HG03060 (cell line): ENCODE measurements around the gene GBA2.

Experiments used
- ATAC-seq: cut with Tn5 transposase; IDR thresholded peaks from one replicate; pipeline ENCODE4 v1.9.1; 2021; ENCODE audit warnings: low read depth, moderate number of reproducible peaks; ENCODE audit not compliant: unreplicated experiment

GBA2 gene

GRCh38 chr9:35718721-35719511 is 30.1 kb downstream of the GBA2 start:
- ATAC-seq = no peak

DNA sequence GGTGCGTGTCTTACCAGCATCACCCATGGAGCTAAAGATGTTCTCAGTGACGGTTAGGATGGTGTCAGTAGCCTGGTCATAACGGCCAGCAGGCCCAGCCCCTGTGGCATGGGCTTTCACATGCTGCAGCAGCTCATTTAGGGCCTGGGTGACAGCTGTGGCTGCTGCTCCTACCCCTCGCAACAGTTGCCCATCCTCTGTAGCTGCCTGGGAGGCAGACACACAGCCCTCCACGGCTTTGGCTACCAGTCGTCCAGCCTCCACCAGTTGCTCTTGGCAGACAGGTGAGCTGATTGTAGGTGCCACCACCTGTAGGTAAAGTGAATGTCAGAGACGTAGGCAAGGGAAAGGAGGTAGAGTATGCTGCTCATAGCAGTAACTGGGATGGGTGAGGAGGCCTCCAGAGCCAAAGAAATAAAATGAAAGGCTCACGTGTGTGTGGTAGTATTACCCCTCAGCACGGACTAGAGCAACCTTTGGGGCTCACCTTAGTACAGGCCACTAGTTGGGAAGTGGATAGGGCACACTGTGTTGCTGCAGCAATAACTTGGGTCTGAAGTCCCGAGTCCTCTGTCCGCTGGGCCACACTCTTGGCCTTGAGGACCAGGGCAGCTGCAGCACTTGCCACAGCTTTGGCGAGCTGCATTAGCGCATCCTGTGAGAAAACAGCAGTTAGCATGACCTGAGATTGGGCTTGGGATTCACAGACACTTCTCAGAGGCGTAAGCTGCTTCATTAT is 31.7 kb downstream of the GBA2 start:
- ATAC-seq = no peak

- ATAC-seq = no peak
Observed at GRCh38 chr9:35716230-35716629, 32.8 kb downstream of the GBA2 start.

DNA sequence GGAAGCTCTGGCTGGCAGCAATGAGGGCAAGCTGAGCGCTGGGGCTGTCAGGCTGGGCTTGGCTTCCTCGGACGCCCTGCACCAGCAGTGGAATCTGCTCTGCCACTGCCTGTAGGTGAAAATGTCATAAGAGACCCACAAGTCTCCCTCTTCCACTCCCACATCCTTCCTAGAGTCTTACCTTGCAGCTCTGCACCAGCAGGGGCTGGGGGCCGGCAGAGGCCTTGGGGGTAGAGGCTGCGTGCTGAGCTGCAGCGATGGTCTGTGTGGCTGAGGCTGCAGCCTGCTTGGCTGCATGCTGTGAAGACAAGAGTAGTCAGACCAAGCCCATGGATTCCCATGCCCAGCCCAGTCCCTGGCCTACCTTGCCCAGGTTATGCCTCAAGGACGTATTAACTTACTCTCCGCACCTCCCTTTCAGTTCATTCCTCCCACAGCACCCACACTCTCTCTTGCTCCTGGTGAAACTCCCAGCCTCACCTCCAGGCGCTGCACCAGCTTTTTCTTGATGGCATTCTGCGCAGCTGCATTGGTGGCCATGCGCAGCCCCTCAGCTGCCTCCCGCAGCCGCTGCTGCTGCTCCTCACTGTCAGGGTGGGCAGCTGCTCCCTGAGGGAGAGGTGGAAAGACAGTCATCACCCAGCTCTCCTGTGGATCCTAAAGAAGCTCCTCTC is 34.3 kb downstream of the GBA2 start:
- no peak for ATAC-seq

DNA sequence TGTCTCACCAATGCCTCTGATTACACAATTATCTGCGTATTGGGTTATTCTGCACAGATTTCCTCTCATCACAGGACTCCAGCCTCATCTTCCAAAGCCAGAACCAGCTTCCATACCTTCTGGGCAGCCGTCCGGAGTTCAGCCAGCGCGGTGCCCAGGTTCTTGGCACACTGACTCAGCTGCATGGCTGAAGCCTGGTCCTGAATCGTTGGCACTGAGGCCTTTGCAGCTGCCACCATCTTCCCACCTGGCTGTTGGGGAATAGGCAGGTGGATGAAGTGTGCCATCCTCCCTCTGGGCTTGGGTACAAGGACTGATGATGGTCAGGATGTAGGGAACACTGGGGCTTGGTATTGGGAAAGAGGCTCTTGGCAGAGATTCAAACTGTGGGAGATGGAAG is 34.9 kb downstream of the GBA2 start:
- ATAC-seq = no peak

DNA sequence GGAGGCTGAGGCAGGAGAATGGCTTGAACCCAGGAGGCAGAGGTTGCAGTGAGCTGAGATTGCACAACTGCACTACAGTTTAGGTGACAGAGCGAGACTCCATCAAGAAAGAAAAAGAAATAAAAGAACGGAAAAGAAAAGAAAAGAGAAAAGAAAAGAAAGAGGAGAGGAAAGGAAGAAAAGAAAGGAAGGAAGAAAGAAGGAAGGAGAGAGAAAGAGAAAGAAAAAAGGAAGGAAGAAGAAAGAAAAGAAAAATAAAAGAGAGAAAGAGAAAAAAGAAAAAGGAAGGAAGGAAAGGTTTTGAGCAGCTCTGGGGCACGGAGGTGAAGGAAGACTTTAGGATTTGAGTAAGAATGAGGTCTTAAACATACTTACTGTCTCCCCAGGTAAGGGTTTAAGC is 35.5 kb downstream of the GBA2 start:
- no peak for ATAC-seq

DNA sequence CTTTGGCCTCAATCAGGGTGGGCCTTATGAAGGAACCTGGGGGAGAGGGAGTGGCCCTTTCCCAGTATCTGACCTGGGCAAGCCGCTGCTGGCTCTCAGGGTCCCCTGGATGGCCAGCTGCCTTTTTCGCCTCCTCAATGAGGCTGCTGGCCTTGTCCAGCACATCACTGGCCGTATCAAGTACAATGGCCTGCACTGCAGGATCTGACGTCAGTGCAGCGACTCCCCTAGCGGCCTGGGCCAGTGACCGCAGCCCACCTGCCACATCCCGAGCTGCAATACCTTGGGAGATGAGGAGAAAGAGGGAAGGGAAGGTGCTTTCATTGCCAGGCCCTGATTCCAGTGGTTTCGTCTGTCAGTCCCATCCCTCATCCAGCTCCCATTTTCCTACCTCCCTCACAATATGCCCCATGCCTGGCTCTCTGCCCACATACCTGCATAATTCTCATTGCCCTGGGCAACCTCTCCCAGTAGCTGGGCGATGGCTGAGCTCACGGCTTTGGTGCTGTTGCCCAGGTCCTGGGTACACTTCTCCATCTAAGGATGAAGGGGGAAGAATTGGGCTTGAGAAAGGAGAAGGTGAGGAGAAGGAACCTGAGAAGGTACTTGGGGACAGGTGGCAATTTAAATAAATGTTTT is 36.1 kb downstream of the GBA2 start:
- no peak for ATAC-seq

- no peak for ATAC-seq
Observed at GRCh38 chr9:35711501-35712428, 37.3 kb downstream of the GBA2 start.

DNA sequence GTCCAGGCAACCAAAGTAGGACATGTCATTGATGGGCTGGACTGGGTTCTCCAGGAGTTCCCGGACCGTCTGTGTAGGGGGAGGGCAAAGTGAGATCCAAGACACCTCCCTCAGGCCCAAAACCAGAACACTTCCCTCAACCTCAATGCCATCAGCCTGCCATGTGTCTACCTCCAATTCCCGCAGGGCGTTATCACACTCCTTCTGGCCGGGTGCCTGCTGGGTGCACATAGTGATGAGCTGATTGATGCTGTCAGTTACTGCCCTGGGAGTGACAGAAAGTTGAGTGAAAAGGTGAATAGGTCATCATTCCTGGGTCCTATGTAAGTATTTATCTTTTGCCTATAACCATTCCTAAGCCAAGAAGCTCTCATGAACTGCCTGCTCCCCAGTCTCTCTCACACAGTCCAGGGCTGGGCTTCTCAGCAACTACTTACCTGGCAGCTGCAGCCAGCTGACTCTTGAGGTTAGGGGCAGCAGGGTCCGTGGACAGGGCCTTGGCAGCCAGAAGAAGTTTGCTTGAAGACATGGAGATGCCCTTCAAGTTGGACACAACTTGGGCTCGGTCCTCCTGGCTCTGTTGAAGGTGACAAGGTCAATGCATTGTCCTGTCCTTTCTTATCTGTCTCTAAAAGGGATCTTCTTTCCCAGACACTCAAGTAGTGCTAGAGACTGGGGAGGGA is 38.1 kb downstream of the GBA2 start:
- no peak for ATAC-seq

DNA sequence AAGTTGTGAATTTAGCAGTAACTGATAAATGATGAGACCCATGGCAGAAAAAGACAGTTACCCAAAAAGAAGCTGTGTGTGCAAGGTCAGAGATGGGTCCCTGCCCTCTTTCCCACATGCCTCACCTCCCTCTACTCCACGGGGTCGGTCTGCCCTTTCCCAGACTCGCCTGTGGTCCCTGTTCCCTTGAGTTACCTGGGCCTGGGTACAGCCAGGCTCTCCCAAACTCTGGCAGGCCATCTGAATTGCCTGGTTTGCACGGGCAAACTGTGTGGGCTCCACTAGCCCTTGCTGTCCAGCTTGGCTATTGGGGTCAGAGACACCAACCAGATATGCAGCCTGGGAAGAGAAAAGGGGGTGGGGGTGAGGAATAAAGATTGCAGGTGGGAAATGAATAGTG is 40.9 kb downstream of the GBA2 start:
- ATAC-seq = no peak

DNA sequence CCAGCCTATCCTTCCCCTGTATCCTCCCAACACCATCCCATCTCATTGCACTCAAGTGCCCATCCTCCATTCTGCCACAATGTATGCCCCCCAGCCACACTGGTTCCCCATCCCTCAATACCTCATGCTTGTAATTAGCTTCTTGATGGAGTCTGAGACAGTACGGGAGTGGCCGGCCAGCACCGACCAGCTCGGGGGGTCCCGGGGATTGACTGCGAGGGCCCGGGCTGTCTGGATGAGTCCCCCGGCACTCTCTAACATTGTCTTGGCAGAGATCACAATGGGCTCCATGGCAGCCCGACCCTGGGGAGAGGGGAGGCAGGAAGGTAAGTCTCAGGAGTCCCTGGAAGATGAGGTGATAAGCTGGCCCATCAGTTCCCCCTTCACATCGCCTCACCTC is 42.1 kb downstream of the GBA2 start:
- no peak for ATAC-seq

DNA sequence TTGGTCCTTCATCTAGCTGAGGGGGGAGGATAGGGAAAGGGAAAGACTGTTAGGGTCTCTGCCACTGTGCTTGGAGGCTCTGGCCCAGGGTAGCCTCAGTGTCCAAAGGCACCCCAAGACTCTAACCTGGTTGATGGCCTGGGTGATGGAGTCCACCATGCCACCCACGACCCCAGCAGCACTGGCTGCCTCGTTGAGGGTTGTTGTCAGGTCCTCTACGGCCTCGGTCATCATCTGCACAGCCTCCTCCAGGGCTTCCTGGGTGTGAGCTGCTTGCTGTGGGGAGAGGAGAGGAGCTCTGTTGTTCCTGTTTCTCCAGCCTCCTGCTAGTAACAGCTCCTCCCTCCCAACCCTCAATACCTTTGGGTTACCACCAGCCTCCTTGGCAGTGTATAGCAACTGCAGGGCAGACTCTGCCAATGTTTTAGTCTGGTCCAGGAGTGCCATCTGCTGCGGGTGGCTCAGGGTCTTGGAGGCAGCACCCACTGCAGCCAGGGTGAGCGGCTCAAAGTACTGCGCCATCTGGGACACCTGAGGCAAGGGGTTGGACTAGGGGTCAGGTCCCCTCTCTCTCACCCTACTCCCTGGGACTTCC is 43.1 kb downstream of the GBA2 start:
- ATAC-seq = no peak

DNA sequence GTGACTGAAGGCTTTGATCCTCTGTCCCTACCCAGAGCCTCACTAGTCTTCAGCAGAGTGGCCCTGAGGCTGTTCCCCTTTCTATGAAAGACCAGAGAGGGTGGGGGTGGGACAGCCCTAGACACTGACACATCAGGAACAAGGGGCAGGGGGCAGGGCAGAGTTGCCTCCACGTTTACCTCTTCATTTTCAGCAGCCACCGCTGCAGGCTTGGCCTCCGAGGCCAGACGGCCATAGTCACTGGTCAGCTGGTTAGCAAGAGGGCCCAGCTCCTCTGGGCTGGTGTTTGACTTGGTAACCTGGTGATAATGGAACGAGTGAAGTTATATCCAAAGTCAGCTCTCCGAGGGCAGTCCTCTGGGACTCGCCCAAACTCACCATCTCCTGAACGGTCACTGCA is 43.7 kb downstream of the GBA2 start:
- no peak for ATAC-seq

GRCh38 chr9:35703906-35704672 is 44.9 kb downstream of the GBA2 start:
- no peak for ATAC-seq

- no peak for ATAC-seq
Observed at GRCh38 chr9:35702696-35703095, 46.3 kb downstream of the GBA2 start.

GRCh38 chr9:35700942-35701341 is 48.1 kb downstream of the GBA2 start:
- no peak for ATAC-seq

GRCh38 chr9:35700031-35700430 is 49.0 kb downstream of the GBA2 start:
- ATAC-seq = no peak

DNA sequence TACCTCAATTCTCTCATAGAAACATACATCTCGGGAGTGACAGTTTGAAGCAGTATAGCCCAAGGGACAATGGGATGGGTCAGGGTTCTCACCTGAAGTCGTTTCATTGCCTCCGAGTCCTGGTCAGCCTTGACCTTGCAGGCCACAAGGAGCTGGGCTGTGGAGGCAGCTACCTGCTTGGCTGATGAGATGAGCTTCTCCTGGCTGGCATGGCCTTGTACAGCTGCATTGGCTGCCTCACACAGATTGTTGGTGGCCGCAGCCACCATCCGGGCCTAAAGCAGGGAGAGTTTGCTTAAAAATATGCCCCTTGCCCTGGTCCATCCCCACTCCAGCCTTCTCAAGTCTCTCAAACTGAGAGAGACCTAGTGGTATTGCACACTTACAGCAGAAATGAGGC is 50.8 kb downstream of the GBA2 start:
- ATAC-seq = no peak
